ENCODE measurements around the gene WASF2.

WASF2 gene

GRCh38 chr1:27400963-27401341, 89.0 kb downstream of the WASF2 start:
- no peak overlapping the region for H4K8ac ChIP-seq (ENCODE audit: low read length)
- H3K9me3 ChIP-seq (ENCODE audit: control insufficient read depth, low read length), result no peaks in the 10 kb centered on the region
- no peak overlapping the region for H2BK12ac ChIP-seq (ENCODE audit: low read length in 2 of 2)
- peak overlapping the region; percentile 17 for H3K9ac ChIP-seq (ENCODE audit: low read length)
- H2AK5ac ChIP-seq (ENCODE audit: low read length, severe bottlenecking), result no peak overlapping the region
- no peak overlapping the region for H3K23ac ChIP-seq (ENCODE audit: low read length in 2 of 2)
- H3K18ac ChIP-seq (ENCODE audit: low read depth in 1 of 2, low read length in 2 of 2), result no peak overlapping the region
- H2BK5ac ChIP-seq (ENCODE audit: low read depth, low read length, poor library complexity, severe bottlenecking), result no peak overlapping the region
- no peak overlapping the region for H2BK120ac ChIP-seq (ENCODE audit: low read depth, low read length)
- H4K91ac ChIP-seq (ENCODE audit: low read length), result no peak overlapping the region
- no peak overlapping the region for H3K4me2 ChIP-seq (ENCODE audit: low read length, poor library complexity, severe bottlenecking)
- H3K27me3 ChIP-seq (ENCODE audit: control insufficient read depth in 1 of 2, insufficient read depth in 1 of 2, low read length in 2 of 2), result peaks cover 0 to 3% of the 10 kb centered on the region in 2 experiments
- no peak overlapping the region for H3K4ac ChIP-seq (ENCODE audit: low read depth in 1 of 2, low read length in 2 of 2)
- WGBS, result 96% methylated on average over 5 of the region's 5 CpGs
- no peak overlapping the region for H2BK15ac ChIP-seq (ENCODE audit: low read depth, poor library complexity, severe bottlenecking)
- H3K79me1 ChIP-seq (replicated peaks; ENCODE audit: low read length, poor library complexity, severe bottlenecking), result peaks cover 4% of the 10 kb centered on the region
- no peak for DNase-seq
- peaks cover 46% of the 10 kb centered on the region for H3K4me1 ChIP-seq (ENCODE audit: control insufficient read depth, insufficient read depth, low read depth, low read length)
- no peak overlapping the region for H2AFZ ChIP-seq (ENCODE audit: low read depth, low read length)
- H3K14ac ChIP-seq (ENCODE audit: low read length in 2 of 2), result no peak overlapping the region
- peaks cover 7 to 9% of the 10 kb centered on the region in 2 experiments for H3K36me3 ChIP-seq (ENCODE audit: control insufficient read depth in 1 of 2, insufficient read depth in 2 of 2, low read depth in 1 of 2, low read length in 2 of 2)
- no peak overlapping the region for H3K27ac ChIP-seq (ENCODE audit: low read length, poor library complexity, severe bottlenecking)
- H3K4me3 ChIP-seq (ENCODE audit: insufficient read depth in 1 of 2, low read depth in 1 of 2, low read length in 2 of 2), result no peak overlapping the region

- no peak overlapping the region for H3K4me3 ChIP-seq (ENCODE audit: insufficient read depth in 1 of 2, low read depth in 1 of 2, low read length in 2 of 2)
- H3K27ac ChIP-seq (ENCODE audit: low read length, poor library complexity, severe bottlenecking), result no peak overlapping the region
- peak overlapping the region in 1 of 2 experiments; percentile 46 for H3K18ac ChIP-seq (ENCODE audit: low read depth in 1 of 2, low read length in 2 of 2)
- no peak overlapping the region for H2BK12ac ChIP-seq (ENCODE audit: low read length in 2 of 2)
- H3K79me1 ChIP-seq (replicated peaks; ENCODE audit: low read length, poor library complexity, severe bottlenecking), result peaks cover 4% of the 10 kb centered on the region
- no peak overlapping the region for H2BK15ac ChIP-seq (ENCODE audit: low read depth, poor library complexity, severe bottlenecking)
- no peak overlapping the region for H4K91ac ChIP-seq (ENCODE audit: low read length)
- peaks cover 7 to 9% of the 10 kb centered on the region in 2 experiments for H3K36me3 ChIP-seq (ENCODE audit: control insufficient read depth in 1 of 2, insufficient read depth in 2 of 2, low read depth in 1 of 2, low read length in 2 of 2)
- H3K27me3 ChIP-seq (ENCODE audit: control insufficient read depth in 1 of 2, insufficient read depth in 1 of 2, low read length in 2 of 2), result peaks cover 0 to 3% of the 10 kb centered on the region in 2 experiments
- no peak overlapping the region for H4K8ac ChIP-seq (ENCODE audit: low read length)
- no peak overlapping the region for H3K4me2 ChIP-seq (ENCODE audit: low read length, poor library complexity, severe bottlenecking)
- H3K9me3 ChIP-seq (ENCODE audit: control insufficient read depth, low read length), result no peaks in the 10 kb centered on the region
- H3K23ac ChIP-seq (ENCODE audit: low read length in 2 of 2), result peak overlapping the region in 1 of 2 experiments; percentile 10
- H2BK5ac ChIP-seq (ENCODE audit: low read depth, low read length, poor library complexity, severe bottlenecking), result no peak overlapping the region
- peaks cover 47% of the 10 kb centered on the region for H3K4me1 ChIP-seq (ENCODE audit: control insufficient read depth, insufficient read depth, low read depth, low read length)
- no peak overlapping the region for H3K14ac ChIP-seq (ENCODE audit: low read length in 2 of 2)
- H3K4ac ChIP-seq (ENCODE audit: low read depth in 1 of 2, low read length in 2 of 2), result no peak overlapping the region
- H3K9ac ChIP-seq (ENCODE audit: low read length), result no peak overlapping the region
- H2AK5ac ChIP-seq (ENCODE audit: low read length, severe bottlenecking), result no peak overlapping the region
- 89% methylated on average over 13 of the region's 13 CpGs for WGBS
- no peak overlapping the region for H2BK120ac ChIP-seq (ENCODE audit: low read depth, low read length)
- DNase-seq, result no peak
- H2AFZ ChIP-seq (ENCODE audit: low read depth, low read length), result no peak overlapping the region
Observed at GRCh38 chr1:27400082-27400962, 89.6 kb downstream of the WASF2 start.

GRCh38 chr1:27399251-27400025, 90.5 kb downstream of the WASF2 start:
- Histone ChIP-seq H2BK120ac (ENCODE audit: low read depth, low read length) (no peak overlapping the region), H3K9ac (ENCODE audit: low read length) (peak overlapping the region; percentile 66), H2BK12ac (ENCODE audit: low read length in 2 of 2) (no peak overlapping the region), H3K27ac (ENCODE audit: low read length, poor library complexity, severe bottlenecking) (no peak overlapping the region), H2AFZ (ENCODE audit: low read depth, low read length) (no peak overlapping the region), H4K91ac (ENCODE audit: low read length) (peak overlapping the region; percentile 18), H3K4me1 (ENCODE audit: control insufficient read depth, insufficient read depth, low read depth, low read length) (peaks cover 41% of the 10 kb centered on the region), H3K36me3 (ENCODE audit: control insufficient read depth in 1 of 2, insufficient read depth in 2 of 2, low read depth in 1 of 2, low read length in 2 of 2) (peaks cover 6 to 8% of the 10 kb centered on the region in 2 experiments), H3K27me3 (ENCODE audit: control insufficient read depth in 1 of 2, insufficient read depth in 1 of 2, low read length in 2 of 2) (peaks cover 0 to 3% of the 10 kb centered on the region in 2 experiments), H3K4ac (ENCODE audit: low read depth in 1 of 2, low read length in 2 of 2) (no peak overlapping the region), H2BK5ac (ENCODE audit: low read depth, low read length, poor library complexity, severe bottlenecking) (no peak overlapping the region), H2BK15ac (ENCODE audit: low read depth, poor library complexity, severe bottlenecking) (peak overlapping the region; percentile 23), H4K8ac (ENCODE audit: low read length) (no peak overlapping the region), H3K4me3 (ENCODE audit: insufficient read depth in 1 of 2, low read depth in 1 of 2, low read length in 2 of 2) (no peak overlapping the region), H3K4me2 (ENCODE audit: low read length, poor library complexity, severe bottlenecking) (no peak overlapping the region), H3K14ac (ENCODE audit: low read length in 2 of 2) (peak overlapping the region in 1 of 2 experiments; percentile 62), H3K9me3 (ENCODE audit: control insufficient read depth, low read length) (no peaks in the 10 kb centered on the region), H3K23ac (ENCODE audit: low read length in 2 of 2) (peak overlapping the region in 1 of 2 experiments; percentile 10), H2AK5ac (ENCODE audit: low read length, severe bottlenecking) (peak overlapping the region; percentile 35), H3K79me1 (replicated peaks; ENCODE audit: low read length, poor library complexity, severe bottlenecking) (peaks cover 6% of the 10 kb centered on the region), H3K18ac (ENCODE audit: low read depth in 1 of 2, low read length in 2 of 2) (peak overlapping the region in 1 of 2 experiments; percentile 46)
- no peak for DNase-seq
- 90% methylated on average over 13 of the region's 19 CpGs for WGBS

Measured in mesenchymal stem cell (in vitro differentiated cells and primary cell).